ENCODE results near the gene MIPEP.
"Not testable (repeated sequence)": the region's sequence is repeated elsewhere in the genome, so short reads cannot be mapped to it uniquely, and the experiment has no call there.

MIPEP gene

GRCh38 chr13:23766283-23766682 is 122.9 kb downstream of the MIPEP start:
- Histone ChIP-seq H3K36me3 (ENCODE audit: insufficient read depth, low read length) (no peaks in the 10 kb centered on the region), H4K20me1 (ENCODE audit: insufficient read depth, low read length) (no peaks in the 10 kb centered on the region), H2AFZ (ENCODE audit: low read length) (no peak overlapping the region), H3K9me3 (ENCODE audit: low read length) (no peaks in the 10 kb centered on the region), H3K9me2 (ENCODE audit: low read depth, low read length) (no peaks in the 10 kb centered on the region), H3K4me2 (ENCODE audit: low read length) (no peak overlapping the region), H3F3A (ENCODE audit: insufficient read depth, low read length) (no peaks in the 10 kb centered on the region), H3K4me3 (ENCODE audit: low read depth, low read length, poor library complexity, severe bottlenecking) (no peak overlapping the region), H3K27ac (ENCODE audit: low read depth, low read length, poor library complexity, severe bottlenecking) (no peak overlapping the region), H3K27me3 (ENCODE audit: insufficient read depth, low read length) (no peaks in the 10 kb centered on the region), H3K9ac (ENCODE audit: low read length) (no peak overlapping the region), H3K79me2 (ENCODE audit: insufficient read depth, low read length) (no peaks in the 10 kb centered on the region), H3K4me1 (ENCODE audit: insufficient read depth, low read length, severe bottlenecking) (no peaks in the 10 kb centered on the region)
- TF ChIP-seq, protein P1, sequence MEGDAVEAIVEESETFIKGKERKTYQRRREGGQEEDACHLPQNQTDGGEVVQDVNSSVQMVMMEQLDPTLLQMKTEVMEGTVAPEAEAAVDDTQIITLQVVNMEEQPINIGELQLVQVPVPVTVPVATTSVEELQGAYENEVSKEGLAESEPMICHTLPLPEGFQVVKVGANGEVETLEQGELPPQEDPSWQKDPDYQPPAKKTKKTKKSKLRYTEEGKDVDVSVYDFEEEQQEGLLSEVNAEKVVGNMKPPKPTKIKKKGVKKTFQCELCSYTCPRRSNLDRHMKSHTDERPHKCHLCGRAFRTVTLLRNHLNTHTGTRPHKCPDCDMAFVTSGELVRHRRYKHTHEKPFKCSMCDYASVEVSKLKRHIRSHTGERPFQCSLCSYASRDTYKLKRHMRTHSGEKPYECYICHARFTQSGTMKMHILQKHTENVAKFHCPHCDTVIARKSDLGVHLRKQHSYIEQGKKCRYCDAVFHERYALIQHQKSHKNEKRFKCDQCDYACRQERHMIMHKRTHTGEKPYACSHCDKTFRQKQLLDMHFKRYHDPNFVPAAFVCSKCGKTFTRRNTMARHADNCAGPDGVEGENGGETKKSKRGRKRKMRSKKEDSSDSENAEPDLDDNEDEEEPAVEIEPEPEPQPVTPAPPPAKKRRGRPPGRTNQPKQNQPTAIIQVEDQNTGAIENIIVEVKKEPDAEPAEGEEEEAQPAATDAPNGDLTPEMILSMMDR (IDR thresholded peaks at IDR 0.05; ENCODE audit: low read length) = no peak
- TF ChIP-seq EZH2 (IDR thresholded peaks at IDR 0.05; ENCODE audit: borderline replicate concordance, low read length) = no peak

- Histone ChIP-seq H2AFZ (ENCODE audit: low read length) (no peak overlapping the region), H3K27ac (ENCODE audit: low read depth, low read length, poor library complexity, severe bottlenecking) (no peak overlapping the region), H3K4me3 (ENCODE audit: low read depth, low read length, poor library complexity, severe bottlenecking) (no peak overlapping the region), H3K9ac (ENCODE audit: low read length) (no peak overlapping the region), H3K36me3 (ENCODE audit: insufficient read depth, low read length) (no peaks in the 10 kb centered on the region), H3F3A (ENCODE audit: insufficient read depth, low read length) (no peaks in the 10 kb centered on the region), H3K79me2 (ENCODE audit: insufficient read depth, low read length) (no peaks in the 10 kb centered on the region), H4K20me1 (ENCODE audit: insufficient read depth, low read length) (no peaks in the 10 kb centered on the region), H3K4me1 (ENCODE audit: insufficient read depth, low read length, severe bottlenecking) (no peaks in the 10 kb centered on the region), H3K9me2 (ENCODE audit: low read depth, low read length) (no peaks in the 10 kb centered on the region), H3K9me3 (ENCODE audit: low read length) (no peaks in the 10 kb centered on the region), H3K27me3 (ENCODE audit: insufficient read depth, low read length) (no peaks in the 10 kb centered on the region), H3K4me2 (ENCODE audit: low read length) (no peak overlapping the region)
- TF ChIP-seq EZH2 (IDR thresholded peaks at IDR 0.05; ENCODE audit: borderline replicate concordance, low read length) = no peak
- TF ChIP-seq, protein P1 (IDR thresholded peaks at IDR 0.05; ENCODE audit: low read length) = no peak
Measured at GRCh38 chr13:23765531-23765930, 123.7 kb downstream of the MIPEP start.

- H3K79me2 ChIP-seq (ENCODE audit: insufficient read depth, low read length) = no peaks in the 10 kb centered on the region
- H3K9ac ChIP-seq (ENCODE audit: low read length) = no peak overlapping the region
- no peaks in the 10 kb centered on the region for H3K9me3 ChIP-seq (ENCODE audit: low read length)
- no peaks in the 10 kb centered on the region for H3F3A ChIP-seq (ENCODE audit: insufficient read depth, low read length)
- H2AFZ ChIP-seq (ENCODE audit: low read length) = no peak overlapping the region
- H3K4me3 ChIP-seq (ENCODE audit: low read depth, low read length, poor library complexity, severe bottlenecking) = no peak overlapping the region
- no peaks in the 10 kb centered on the region for H4K20me1 ChIP-seq (ENCODE audit: insufficient read depth, low read length)
- no peak overlapping the region for H3K27ac ChIP-seq (ENCODE audit: low read depth, low read length, poor library complexity, severe bottlenecking)
- H3K4me1 ChIP-seq (ENCODE audit: insufficient read depth, low read length, severe bottlenecking) = no peaks in the 10 kb centered on the region
- no peaks in the 10 kb centered on the region for H3K36me3 ChIP-seq (ENCODE audit: insufficient read depth, low read length)
- H3K4me2 ChIP-seq (ENCODE audit: low read length) = no peak overlapping the region
- no peak for TF ChIP-seq EZH2 (IDR thresholded peaks at IDR 0.05; ENCODE audit: borderline replicate concordance, low read length)
- TF ChIP-seq, protein P1 (IDR thresholded peaks at IDR 0.05; ENCODE audit: low read length) = no peak
- no peaks in the 10 kb centered on the region for H3K9me2 ChIP-seq (ENCODE audit: low read depth, low read length)
- H3K27me3 ChIP-seq (ENCODE audit: insufficient read depth, low read length) = no peaks in the 10 kb centered on the region
Measured at GRCh38 chr13:23763318-23763717, 125.9 kb downstream of the MIPEP start.

- not testable (repeated sequence) for H3K9ac ChIP-seq (ENCODE audit: low read length); H3K4me3 ChIP-seq (ENCODE audit: low read depth, low read length, poor library complexity, severe bottlenecking); H3K79me2 ChIP-seq (ENCODE audit: insufficient read depth, low read length); H3K4me2 ChIP-seq (ENCODE audit: low read length); H3F3A ChIP-seq (ENCODE audit: insufficient read depth, low read length); H2AFZ ChIP-seq (ENCODE audit: low read length); H3K27ac ChIP-seq (ENCODE audit: low read depth, low read length, poor library complexity, severe bottlenecking); H3K9me3 ChIP-seq (ENCODE audit: low read length); H4K20me1 ChIP-seq (ENCODE audit: insufficient read depth, low read length); H3K36me3 ChIP-seq (ENCODE audit: insufficient read depth, low read length); H3K27me3 ChIP-seq (ENCODE audit: insufficient read depth, low read length); H3K9me2 ChIP-seq (ENCODE audit: low read depth, low read length); H3K4me1 ChIP-seq (ENCODE audit: insufficient read depth, low read length, severe bottlenecking)
Measured at GRCh38 chr13:23761760-23762159, 127.4 kb downstream of the MIPEP start.

Measured in OCI-LY1 (cell line).